NCI-H1105 (cell line): ENCODE results near the gene NXPH4.

ENCODE experiments used
- DNase-seq: peaks from one replicate; lab custom pipeline; 2025; lab: John Stamatoyannopoulos, UW

Gene NXPH4

DNA sequence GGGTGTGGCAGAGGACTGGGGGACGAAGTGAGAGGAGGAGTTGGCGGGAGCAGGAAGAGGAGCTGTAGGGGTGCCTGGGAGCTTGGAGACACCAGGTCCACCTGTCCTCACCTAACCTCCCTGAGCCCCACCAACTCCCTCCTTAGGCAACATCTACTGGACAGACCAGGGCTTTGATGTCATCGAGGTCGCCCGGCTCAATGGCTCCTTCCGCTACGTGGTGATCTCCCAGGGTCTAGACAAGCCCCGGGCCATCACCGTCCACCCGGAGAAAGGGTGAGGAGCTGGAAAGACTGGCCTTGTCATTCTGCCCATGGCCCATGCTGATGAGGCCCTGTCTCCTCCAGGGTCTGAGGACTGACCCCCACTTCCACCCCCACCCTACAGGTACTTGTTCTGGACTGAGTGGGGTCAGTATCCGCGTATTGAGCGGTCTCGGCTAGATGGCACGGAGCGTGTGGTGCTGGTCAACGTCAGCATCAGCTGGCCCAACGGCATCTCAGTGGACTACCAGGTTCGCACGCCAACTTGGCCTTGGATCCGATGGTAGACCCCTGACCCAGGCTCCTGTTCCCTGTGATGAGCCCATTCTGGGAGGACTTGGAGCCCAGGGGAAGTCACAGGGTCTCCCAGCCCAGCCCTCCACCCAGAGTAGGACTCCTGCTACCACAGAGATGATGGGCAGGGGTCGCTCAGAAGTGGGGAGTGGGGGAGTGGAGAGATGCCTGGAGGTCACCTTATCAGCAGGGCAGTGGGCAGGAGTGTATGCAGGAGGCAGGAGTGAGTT, 32.5 kb upstream of the NXPH4 start:
- no peak for DNase-seq

DNA sequence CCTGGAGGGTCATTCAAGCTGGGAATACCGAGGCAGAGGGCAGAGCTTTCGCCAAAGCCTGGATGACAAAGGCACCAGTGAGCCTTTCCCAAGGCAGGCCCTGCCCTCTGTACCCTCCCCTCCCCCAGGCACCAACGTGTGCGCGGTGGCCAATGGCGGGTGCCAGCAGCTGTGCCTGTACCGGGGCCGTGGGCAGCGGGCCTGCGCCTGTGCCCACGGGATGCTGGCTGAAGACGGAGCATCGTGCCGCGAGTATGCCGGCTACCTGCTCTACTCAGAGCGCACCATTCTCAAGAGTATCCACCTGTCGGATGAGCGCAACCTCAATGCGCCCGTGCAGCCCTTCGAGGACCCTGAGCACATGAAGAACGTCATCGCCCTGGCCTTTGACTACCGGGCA, 31.2 kb upstream of the NXPH4 start:
- DNase-seq: no peak

DNA sequence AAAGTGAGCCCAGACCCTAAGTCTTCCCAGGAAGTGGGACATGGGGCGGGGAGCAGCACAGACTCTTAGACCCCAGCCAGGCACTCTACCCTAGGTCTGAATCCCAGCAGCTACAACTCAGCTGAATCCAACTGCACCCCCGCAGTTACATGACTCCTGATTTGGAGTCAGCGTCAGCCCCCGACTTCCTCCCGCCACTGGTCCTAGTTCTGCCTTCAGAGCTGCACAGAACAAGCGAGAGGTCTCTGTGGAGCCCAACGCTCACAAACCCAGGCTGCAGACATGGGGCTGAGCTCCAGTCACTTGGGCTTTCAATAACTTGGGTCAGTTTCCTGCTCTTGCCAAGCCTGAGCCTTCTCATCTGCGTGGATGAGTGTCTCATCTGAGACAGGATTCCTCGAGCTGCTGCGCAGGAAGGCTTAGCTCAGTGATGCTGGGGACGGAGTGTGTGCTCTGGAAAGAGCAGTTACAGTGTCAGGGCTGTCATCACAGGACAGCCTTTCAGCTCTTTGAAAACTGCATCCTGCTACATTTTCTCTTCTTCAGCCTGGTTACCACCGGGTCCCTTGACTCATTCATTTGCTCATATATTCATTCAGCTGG, 30.6 kb upstream of the NXPH4 start:
- no peak for DNase-seq

- no peak for DNase-seq
These were observed 29.1 kb upstream of the NXPH4 start for GRCh38 chr12:57187222-57188089.

DNA sequence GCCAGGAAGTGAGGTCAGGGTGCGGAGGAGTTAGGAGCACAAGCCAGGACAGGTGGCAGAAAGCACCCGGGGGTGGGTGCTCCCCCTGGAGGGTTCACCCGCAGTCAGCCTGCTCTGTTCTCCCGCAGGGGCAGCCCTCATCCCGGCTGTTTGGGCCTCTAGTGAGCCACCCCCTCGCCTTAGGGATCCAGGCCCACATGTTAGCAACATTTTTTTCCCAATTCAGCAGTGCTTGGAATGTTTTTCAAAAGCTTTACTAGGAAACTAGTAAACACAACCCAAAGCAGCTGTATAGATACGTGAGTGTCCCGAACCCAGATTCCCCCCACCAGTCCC, 28.5 kb upstream of the NXPH4 start:
- no peak for DNase-seq

- no peak for DNase-seq
These were observed 26.6 kb upstream of the NXPH4 start for GRCh38 chr12:57190037-57190436.

DNA sequence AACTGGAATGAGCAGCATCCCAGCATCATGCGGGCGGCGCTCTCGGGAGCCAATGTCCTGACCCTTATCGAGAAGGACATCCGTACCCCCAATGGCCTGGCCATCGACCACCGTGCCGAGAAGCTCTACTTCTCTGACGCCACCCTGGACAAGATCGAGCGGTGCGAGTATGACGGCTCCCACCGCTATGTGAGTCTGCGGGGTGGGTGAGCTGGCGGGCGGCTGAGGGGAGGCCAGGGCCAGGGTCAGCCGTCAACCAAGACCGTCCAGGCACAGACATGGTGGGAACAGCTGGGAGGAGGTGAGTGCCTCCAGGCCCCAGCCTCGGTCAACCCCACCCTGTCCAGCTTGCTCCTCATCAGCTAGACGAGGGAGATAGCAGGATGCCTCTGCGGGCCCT, 25.8 kb upstream of the NXPH4 start:
- DNase-seq: no peak

GRCh38 chr12:57191410-57191809, 25.2 kb upstream of the NXPH4 start:
- no peak for DNase-seq

DNA sequence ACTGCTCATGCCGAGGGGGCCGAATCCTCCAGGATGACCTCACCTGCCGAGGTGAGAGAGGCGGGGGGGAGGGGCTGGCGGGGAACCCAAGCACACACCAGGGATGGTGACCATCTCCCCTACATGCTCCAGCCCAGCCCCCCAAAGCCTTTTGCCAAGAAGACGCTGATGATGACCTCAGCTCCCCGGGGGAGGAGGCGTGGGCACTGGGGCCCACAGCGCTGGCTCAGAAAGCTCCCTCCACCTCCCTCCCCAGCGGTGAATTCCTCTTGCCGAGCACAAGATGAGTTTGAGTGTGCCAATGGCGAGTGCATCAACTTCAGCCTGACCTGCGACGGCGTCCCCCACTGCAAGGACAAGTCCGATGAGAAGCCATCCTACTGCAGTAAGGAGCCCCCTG, 23.7 kb upstream of the NXPH4 start:
- DNase-seq: no peak

- no peak for DNase-seq
These were observed 22.8 kb upstream of the NXPH4 start for GRCh38 chr12:57193706-57194245.

GRCh38 chr12:57194253-57194652, 22.3 kb upstream of the NXPH4 start:
- DNase-seq: no peak

DNA sequence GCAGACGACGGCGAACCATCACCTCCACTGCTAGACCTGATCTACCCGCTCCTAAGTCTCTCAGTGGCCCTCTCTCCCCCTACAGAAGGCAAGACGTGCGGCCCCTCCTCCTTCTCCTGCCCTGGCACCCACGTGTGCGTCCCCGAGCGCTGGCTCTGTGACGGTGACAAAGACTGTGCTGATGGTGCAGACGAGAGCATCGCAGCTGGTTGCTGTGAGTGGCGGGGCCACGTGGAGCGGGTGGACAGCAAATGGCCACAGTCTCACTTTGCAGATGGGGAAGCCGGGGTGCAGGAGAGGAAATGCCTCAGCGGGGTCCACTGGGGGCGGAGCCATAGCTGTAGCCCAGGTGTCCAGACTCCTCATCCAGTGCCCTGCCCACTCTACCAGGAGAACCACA, 21.4 kb upstream of the NXPH4 start:
- DNase-seq: no peak

DNA sequence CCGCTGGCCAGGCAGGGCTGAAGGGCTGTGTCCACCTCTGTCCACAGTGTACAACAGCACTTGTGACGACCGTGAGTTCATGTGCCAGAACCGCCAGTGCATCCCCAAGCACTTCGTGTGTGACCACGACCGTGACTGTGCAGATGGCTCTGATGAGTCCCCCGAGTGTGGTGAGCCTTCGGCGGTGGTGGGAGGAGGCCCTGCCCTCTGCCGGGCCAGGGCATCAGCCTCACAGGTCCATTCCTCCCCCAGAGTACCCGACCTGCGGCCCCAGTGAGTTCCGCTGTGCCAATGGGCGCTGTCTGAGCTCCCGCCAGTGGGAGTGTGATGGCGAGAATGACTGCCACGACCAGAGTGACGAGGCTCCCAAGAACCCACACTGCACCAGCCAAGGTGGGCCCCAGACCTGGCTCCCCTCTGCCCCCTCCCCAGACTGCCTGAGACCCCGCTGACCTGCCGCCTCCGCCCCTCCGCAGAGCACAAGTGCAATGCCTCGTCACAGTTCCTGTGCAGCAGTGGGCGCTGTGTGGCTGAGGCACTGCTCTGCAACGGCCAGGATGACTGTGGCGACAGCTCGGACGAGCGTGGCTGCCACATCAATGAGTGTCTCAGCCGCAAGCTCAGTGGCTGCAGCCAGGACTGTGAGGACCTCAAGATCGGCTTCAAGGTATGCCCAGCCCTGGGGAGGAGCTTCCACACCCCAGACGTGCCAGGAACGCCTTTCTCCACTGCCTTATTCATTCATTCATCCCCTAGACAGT, 20.8 kb upstream of the NXPH4 start:
- no peak for DNase-seq

GRCh38 chr12:57196439-57196838, 20.2 kb upstream of the NXPH4 start:
- DNase-seq: no peak

GRCh38 chr12:57196956-57197355, 19.6 kb upstream of the NXPH4 start:
- no peak for DNase-seq

- no peak for DNase-seq
These were observed 18.3 kb upstream of the NXPH4 start for GRCh38 chr12:57198329-57198728.

DNA sequence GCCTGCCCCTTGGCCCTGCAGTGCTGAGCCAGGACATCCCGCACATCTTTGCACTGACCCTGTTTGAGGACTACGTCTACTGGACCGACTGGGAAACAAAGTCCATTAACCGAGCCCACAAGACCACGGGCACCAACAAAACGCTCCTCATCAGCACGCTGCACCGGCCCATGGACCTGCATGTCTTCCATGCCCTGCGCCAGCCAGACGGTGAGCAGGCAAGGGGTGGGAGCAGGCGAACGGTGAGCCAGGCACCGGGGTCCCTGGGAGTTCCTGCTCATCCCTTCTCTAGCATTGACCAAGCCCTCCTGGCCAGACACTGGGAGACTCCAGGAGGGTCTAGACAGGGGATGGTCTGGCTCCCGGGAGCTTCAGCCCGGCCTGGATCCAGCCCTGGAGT, 17.4 kb upstream of the NXPH4 start:
- no peak for DNase-seq

GRCh38 chr12:57200497-57200896, 16.1 kb upstream of the NXPH4 start:
- no peak for DNase-seq

DNA sequence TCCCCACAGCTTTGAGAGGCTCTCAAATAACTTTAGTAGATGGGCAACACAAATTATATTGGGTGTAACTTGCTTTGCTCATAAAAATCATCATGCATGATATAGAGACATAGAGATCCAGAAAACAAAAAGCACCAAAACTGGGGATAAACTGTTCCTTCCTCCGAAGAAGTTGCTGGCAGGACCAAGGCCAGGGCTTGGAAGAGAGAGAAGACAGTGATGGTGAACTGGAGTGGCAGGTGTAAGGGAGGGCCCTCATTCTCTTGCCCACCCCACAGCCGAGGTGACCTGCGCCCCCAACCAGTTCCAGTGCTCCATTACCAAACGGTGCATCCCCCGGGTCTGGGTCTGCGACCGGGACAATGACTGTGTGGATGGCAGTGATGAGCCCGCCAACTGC, 15.4 kb upstream of the NXPH4 start:
- DNase-seq: no peak

- DNase-seq: no peak
These were observed 15.0 kb upstream of the NXPH4 start for GRCh38 chr12:57201631-57202030.

DNA sequence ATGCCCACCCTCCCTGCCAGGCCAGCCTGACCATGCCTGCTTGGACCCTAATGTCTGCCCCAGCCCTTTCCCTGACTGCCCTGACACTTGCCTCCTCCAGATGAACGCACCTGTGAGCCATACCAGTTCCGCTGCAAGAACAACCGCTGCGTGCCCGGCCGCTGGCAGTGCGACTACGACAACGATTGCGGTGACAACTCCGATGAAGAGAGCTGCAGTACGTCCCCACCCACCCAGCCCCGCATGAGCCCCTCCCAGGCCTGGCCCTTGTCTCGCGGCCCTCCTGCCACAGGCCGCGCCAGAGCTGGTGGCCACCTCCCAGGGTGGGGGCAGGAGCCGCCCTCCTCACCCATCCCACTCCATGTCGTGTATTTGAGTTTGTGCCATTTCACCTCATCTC, 14.3 kb upstream of the NXPH4 start:
- DNase-seq: no peak

DNA sequence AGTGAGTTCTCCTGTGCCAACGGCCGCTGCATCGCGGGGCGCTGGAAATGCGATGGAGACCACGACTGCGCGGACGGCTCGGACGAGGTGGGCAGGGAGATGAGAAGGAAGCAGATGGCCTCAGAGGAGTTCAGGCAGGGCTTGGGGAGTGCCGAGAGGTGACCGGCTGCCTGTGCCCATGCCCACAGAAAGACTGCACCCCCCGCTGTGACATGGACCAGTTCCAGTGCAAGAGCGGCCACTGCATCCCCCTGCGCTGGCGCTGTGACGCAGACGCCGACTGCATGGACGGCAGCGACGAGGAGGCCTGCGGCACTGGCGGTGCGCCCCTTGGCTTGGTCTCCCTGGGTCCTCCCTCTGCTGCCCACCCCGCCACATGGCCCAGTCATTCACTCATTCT, 13.4 kb upstream of the NXPH4 start:
- no peak for DNase-seq
